Activated CD4-positive, alpha-beta T cell treated with anti-CD3 and anti-CD28 coated beads for 36 hours (primary cell): Measurements from ENCODE around the gene UBXN1. TPM values are rescaled to one million over a fixed set of nuclear protein-coding genes. Genes with fewer than 3 reads are reported as not detected.

Experiments used
- total RNA-seq, 2 experiments: library from RNA; stranded (reverse); gene quantifications; one replicate each; pipeline ENCODE4 v1.2.3, GENCODE V29; 2021

Gene UBXN1
- total RNA-seq, 2 experiments from 2014 or later: 95.6 to 119 TPM

Other genes with a start within 250 kb of the UBXN1 start
- 10 to 100 TPM; 47.3 to 54.7 TPM for gene AHNAK, start 132.3 kb downstream of the UBXN1 start, total RNA-seq
- gene EEF1G, start 105.2 kb downstream of the UBXN1 start, total RNA-seq: 1,000 to 10,000 TPM; 1,986 to 2,351 TPM
- gene TUT1, start 87.5 kb downstream of the UBXN1 start, total RNA-seq: 10 to 100 TPM; 32.5 to 36.0 TPM
- 100 to 1,000 TPM; 159 to 179 TPM for gene MTA2, start 77.2 kb downstream of the UBXN1 start, total RNA-seq
- gene EML3, start 66.3 kb downstream of the UBXN1 start, total RNA-seq: 100 to 1,000 TPM; 101 to 112 TPM
- 1 to 10 TPM; 1.5 to 1.9 TPM for gene ROM1, start 65.8 kb downstream of the UBXN1 start, total RNA-seq
- 10 to 100 TPM; 48.7 to 57.5 TPM for gene B3GAT3, start 57.1 kb downstream of the UBXN1 start, total RNA-seq
- 100 to 1,000 TPM; 208 to 218 TPM for gene GANAB, start 32.5 kb downstream of the UBXN1 start, total RNA-seq
- gene INTS5, start 25.8 kb downstream of the UBXN1 start, total RNA-seq: 10 to 100 TPM; 26.0 to 29.9 TPM
- gene C11orf98, start 13.9 kb downstream of the UBXN1 start, total RNA-seq: 100 to 1,000 TPM; 108 to 135 TPM
- 10 to 100 TPM; 12.6 to 31.3 TPM for gene CSKMT, start 13.8 kb downstream of the UBXN1 start, total RNA-seq
- gene UQCC3, start 7.4 kb downstream of the UBXN1 start, total RNA-seq: 1 to 10 TPM; 4.1 to 6.4 TPM
- gene LBHD1, start 6.8 kb downstream of the UBXN1 start, total RNA-seq: 10 to 100 TPM; 11.9 to 15.5 TPM
- gene LRRN4CL, start 10.5 kb upstream of the UBXN1 start, total RNA-seq: under 1 TPM in 1 of 2 experiments, not detected in 1; 0.16 TPM
- 10 to 100 TPM; 16.7 to 28.0 TPM for gene BSCL2, start 28.4 kb upstream of the UBXN1 start, total RNA-seq
- gene GNG3, start 28.6 kb upstream of the UBXN1 start, total RNA-seq: not detected
- 10 to 100 TPM; 48.7 to 59.6 TPM for gene HNRNPUL2, start 48.4 kb upstream of the UBXN1 start, total RNA-seq
- gene TTC9C, start 49.4 kb upstream of the UBXN1 start, total RNA-seq: 10 to 100 TPM; 40.8 to 54.1 TPM
- 10 to 100 TPM in 1 of 2 experiments, 1 to 10 TPM in 1; 6.0 to 10.2 TPM for gene ZBTB3, start 75.1 kb upstream of the UBXN1 start, total RNA-seq
- gene POLR2G, start 82.5 kb upstream of the UBXN1 start, total RNA-seq: 100 to 1,000 TPM in 1 of 2 experiments, 10 to 100 TPM in 1; 87.1 to 125 TPM
- gene TAF6L, start 92.3 kb upstream of the UBXN1 start, total RNA-seq: 10 to 100 TPM; 10.2 to 12.6 TPM
- gene TMEM179B, start 108.3 kb upstream of the UBXN1 start, total RNA-seq: 10 to 100 TPM; 19.5 to 35.9 TPM
- 10 to 100 TPM; 11.1 to 12.6 TPM for gene TMEM223, start 112.9 kb upstream of the UBXN1 start, total RNA-seq
- gene NXF1, start 126.4 kb upstream of the UBXN1 start, total RNA-seq: 10 to 100 TPM; 89.5 to 97.6 TPM
- gene STX5, start 153.0 kb upstream of the UBXN1 start, total RNA-seq: 10 to 100 TPM; 19.3 to 21.8 TPM
- under 1 TPM in 1 of 2 experiments, not detected in 1; 0.42 TPM for gene TEX54, start 153.8 kb upstream of the UBXN1 start, total RNA-seq
- gene WDR74, start 160.5 kb upstream of the UBXN1 start, total RNA-seq: 10 to 100 TPM; 83.1 to 93.1 TPM
- 100 to 1,000 TPM; 401 to 402 TPM for gene SLC3A2, start 201.8 kb upstream of the UBXN1 start, total RNA-seq
- gene CHRM1, start 242.3 kb upstream of the UBXN1 start, total RNA-seq: not detected